GM19240 (cell line): ENCODE data around the gene BBS4.
"Not testable (repeated sequence)": the region's sequence is repeated elsewhere in the genome, so short reads cannot be mapped to it uniquely, and the experiment has no call there.

Experiments used
- DNase-seq: peaks from one replicate; pipeline ENCODE4 v3.0.0; 2011; ENCODE audit warnings: low spot score; ENCODE audit not compliant: insufficient read length

Gene BBS4

GRCh38 chr15:72685925-72686794, at the start of gene BBS4, which contains the start of gene HIGD2B:
TSS of gene BBS4 (plus strand) at chr15:72686207. CDS start at chr15:72686228, 21 bp downstream.
TSS of gene HIGD2B (minus strand) at chr15:72686182. CDS start at chr15:72676374, 9,808 bp downstream.
- peak; percentile 60 for DNase-seq

GRCh38 chr15:72636519-72637282, 49.3 kb upstream of the BBS4 start:
- DNase-seq = not testable (repeated sequence)

GRCh38 chr15:72639759-72640483, 46.1 kb upstream of the BBS4 start:
- not testable (repeated sequence) for DNase-seq

- not testable (repeated sequence) for DNase-seq
Observed at GRCh38 chr15:72642271-72642670, 43.7 kb upstream of the BBS4 start.

- DNase-seq = not testable (repeated sequence)
Observed at GRCh38 chr15:72648631-72649253, 37.3 kb upstream of the BBS4 start.

- DNase-seq = not testable (repeated sequence)
Observed at GRCh38 chr15:72654397-72654796, 31.6 kb upstream of the BBS4 start, which contains the start of gene GOLGA6B. TSS of gene GOLGA6B (plus strand) at chr15:72654697. CDS start at chr15:72654738, 41 bp downstream.

GRCh38 chr15:72656014-72656413, 30.0 kb upstream of the BBS4 start:
- not testable (repeated sequence) for DNase-seq

- not testable (repeated sequence) for DNase-seq
Observed at GRCh38 chr15:72661081-72661480, 24.9 kb upstream of the BBS4 start.

- DNase-seq = not testable (repeated sequence)
Observed at GRCh38 chr15:72663931-72664330, 22.1 kb upstream of the BBS4 start.

- not testable (repeated sequence) for DNase-seq
Observed at GRCh38 chr15:72665706-72666105, 20.3 kb upstream of the BBS4 start.

- DNase-seq = not testable (repeated sequence)
Observed at GRCh38 chr15:72669803-72670202, 16.2 kb upstream of the BBS4 start.

- DNase-seq = peak; percentile 51
Observed at GRCh38 chr15:72670656-72671352, 15.2 kb upstream of the BBS4 start.

- DNase-seq = no peak
Observed at GRCh38 chr15:72671525-72671924, 14.5 kb upstream of the BBS4 start.

GRCh38 chr15:72676838-72677237, 9.2 kb upstream of the BBS4 start:
- DNase-seq = no peak

GRCh38 chr15:72680931-72681330, 5.1 kb upstream of the BBS4 start:
- DNase-seq = no peak

GRCh38 chr15:72682772-72683171, 3.2 kb upstream of the BBS4 start:
- DNase-seq = no peak

- DNase-seq = no peak
Observed at GRCh38 chr15:72685301-72685924, 594 bp upstream of the BBS4 start.

GRCh38 chr15:72688697-72689096, 2.7 kb downstream of the BBS4 start:
- DNase-seq = no peak

GRCh38 chr15:72690938-72691337, 4.9 kb downstream of the BBS4 start:
- no peak for DNase-seq

- no peak for DNase-seq
Observed at GRCh38 chr15:72698938-72699337, 12.9 kb downstream of the BBS4 start.
